NCI-H345 treated with DMSO at 0.1 percent for 48 hours (cell line): ENCODE results near the gene EHD3.

ENCODE experiments used
- DNase-seq: peaks from one replicate; lab custom pipeline; 2025; ENCODE audit not compliant: unreplicated experiment; lab: John Stamatoyannopoulos, UW

EHD3 gene

DNA sequence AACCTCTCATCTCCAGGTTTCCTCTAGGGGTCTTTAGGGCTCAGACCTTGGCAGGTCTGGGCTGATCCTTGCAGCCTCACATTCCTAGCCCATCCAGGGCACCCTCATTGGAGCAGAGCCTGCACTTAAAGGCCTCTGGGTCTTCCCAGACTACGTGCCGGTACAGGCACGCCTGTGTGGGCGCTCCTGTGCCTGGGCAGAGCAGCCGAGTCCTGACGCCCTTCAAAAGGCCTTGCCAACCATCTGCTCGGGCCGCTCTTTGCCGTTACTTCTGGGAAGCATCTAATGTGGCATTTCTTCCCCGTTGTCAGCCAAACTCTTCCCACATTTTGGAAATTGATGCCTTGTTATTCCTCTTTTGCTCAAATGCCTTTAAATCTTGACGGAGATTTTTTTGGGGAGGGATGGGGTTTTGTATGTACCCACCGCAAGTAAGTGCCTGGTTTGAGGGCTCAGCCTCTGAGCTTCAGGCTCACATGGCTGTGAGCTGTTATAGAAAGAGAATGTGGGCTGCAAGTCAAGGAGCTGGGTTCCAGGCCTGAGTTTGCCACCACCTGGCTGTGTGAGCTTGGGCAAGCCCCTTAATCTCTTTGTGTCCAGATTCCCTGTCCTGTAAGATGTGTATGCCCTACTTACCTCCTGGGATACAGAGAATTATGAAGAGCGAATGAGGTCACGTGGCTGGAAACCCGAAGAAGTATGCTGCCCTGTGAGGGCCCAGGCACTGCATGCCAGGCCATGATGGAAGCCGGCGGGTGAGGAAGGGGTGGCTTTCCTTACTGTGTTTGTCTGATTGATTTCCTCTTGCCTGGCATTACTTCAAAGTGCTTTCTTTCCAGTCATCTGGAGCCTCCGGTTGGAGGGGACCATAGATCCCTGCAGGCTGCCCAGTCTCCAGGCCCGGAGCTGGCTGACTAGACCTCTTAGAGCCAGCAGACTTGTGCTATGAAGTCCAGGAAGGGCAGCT is 20.6 kb downstream of the EHD3 start:
- no peak for DNase-seq

GRCh38 chr2:31255911-31256571 is 22.1 kb downstream of the EHD3 start:
- no peak for DNase-seq

GRCh38 chr2:31256611-31257382 is 22.8 kb downstream of the EHD3 start:
- no peak for DNase-seq

DNA sequence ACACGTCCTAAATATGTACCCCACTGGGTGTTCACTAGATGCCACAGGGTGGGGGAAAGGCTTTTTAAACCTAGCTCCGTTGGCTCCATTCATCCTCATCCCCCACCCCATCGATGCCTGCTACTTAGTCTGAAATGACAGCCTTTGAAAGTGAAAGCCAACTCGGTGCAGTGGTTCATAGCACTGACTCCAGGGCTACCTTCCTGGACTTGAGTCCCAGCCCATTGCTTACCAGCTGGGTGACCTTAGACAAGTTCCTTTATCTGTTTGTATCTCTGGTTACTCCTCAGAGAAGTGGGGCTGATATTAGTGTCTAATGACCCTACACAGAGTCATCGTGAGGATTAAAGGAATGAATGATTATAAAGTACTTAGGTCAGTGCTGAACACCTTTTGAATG is 24.4 kb downstream of the EHD3 start:
- no peak for DNase-seq

- DNase-seq, result no peak
Observed at GRCh38 chr2:31259075-31259474, 25.1 kb downstream of the EHD3 start.

DNA sequence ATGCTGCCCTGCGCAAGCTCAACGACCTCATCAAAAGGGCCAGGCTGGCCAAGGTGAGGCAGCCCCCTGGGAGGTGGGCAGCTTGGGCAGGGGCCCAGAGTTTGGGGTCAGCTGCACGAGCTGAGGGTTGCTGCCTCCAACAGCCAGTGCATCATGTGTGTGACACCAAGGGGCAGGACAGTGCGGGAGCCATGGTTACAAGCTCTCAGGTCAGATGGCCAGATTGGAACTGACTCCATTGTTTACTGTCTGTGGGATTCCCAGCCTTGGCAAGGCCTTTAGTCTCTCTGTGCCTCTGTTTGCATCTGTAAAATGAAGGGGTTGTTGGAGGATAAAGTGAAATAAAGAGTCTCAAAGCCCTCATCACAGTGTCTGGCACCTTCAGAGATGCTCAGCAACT is 26.9 kb downstream of the EHD3 start:
- no peak for DNase-seq

DNA sequence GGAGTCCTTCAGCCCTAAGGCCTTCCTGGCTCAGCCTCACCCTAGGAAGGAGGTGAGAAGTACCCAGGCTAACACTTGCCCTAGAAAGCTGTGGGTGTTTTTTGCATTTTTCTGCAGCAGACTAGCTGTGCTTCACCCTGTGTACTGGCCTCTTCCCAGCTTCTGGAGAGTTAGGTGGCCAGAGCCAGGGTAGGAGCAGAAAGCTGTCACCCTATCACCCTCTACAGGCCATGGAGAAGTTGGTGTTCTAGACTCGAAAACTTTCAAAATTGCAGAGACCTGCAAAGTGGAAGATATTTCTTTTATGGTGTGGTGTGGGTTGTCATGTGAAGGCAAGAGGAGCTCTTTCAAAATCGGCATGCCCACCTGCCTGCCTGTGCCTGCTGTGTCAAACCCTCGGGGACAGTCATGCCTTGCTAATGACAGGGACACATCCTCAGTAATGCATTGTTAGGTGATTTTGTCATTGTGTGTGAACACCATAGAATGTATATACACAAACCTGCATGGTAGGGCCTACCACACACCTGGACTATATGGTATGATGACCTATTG is 29.8 kb downstream of the EHD3 start:
- DNase-seq, result peak; percentile 44

DNA sequence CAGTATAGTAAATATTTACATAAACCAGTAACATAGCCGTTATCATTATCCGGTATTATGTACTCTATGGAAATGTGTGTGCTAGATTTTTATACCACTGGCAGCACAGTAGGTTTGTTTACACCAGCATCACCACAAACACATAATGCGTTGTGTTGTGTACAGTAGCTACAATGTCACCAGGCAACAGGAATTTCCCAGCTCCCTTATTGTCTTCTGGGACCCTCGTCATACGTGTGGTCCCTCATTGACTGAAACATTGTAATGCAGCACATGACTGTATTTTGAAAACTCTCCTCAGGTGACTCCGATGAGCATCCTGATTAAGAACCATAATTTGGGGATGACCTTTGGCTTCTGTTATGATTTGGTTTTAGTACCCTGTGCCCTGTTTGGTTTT is 31.3 kb downstream of the EHD3 start:
- no peak for DNase-seq

- no peak for DNase-seq
Observed at GRCh38 chr2:31266804-31267203, 32.9 kb downstream of the EHD3 start.

DNA sequence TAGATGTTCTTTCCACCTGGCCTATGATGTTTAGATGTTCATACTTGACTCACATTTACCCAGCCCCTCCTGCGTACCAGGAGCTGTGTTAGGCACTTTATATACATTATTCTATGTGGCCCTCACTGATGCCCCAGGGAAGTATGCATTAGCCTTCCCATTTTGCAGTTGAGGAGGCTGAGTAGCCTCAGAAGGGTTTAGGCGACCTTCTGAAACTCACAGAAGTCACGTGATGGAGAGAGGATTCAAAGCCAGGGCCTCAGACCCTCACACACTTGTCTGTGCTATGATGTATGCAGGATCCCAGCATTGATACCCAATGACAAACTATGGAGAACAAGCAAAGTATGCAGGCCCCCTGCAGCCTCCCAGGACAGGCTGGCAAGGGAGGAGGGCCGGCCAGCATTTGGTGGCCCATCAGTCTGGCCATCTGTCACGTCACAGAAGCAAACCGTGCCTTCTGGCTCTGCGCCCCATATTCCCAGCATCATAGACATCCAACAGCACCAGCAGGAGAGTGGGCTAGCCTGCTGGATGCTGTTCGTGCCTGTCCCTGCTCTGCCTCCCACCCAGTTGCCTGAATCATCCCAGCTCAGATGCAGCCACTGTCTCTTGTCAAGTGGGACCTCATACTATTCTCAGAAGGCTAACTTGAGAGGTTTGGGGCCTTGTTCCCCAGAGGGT is 33.6 kb downstream of the EHD3 start:
- DNase-seq, result no peak

DNA sequence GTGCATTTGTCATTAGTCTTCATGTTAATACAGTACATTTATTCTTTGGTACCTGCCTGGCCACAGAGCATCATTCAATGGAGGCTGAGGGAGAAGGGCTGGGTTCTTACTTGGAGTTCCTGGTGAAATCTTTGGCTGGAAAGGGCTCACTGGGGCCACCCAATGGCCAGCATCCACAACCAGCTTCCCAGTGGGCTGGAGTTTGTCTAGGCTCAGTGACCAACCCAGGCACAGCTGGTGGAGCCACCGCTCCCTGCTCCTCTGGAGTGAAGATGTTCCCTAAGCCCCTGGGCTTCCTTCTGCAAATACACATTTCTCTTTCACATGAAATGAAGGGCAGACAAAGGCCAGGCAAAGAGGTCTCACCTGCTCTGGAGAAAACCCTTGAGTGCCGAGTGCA is 34.4 kb downstream of the EHD3 start:
- DNase-seq, result no peak

DNA sequence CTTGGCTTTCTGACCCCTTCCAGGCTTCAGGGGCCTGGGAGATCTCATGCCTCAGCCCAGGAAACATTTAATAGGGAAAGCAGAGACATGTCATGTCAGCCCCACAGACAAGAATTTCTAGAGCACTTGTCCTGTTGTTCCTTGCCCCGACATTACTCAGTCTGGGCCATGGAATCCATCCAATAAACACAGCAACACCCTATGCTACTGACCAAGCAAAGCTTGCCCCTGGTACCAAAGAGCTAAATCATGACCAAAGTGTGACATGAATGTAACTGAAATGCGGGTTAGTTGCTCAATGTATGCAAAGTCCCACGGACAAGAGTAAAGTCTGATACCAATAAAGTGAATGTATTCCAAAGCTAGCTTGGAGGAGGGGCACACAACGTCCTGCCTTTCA is 35.1 kb downstream of the EHD3 start:
- no peak for DNase-seq

DNA sequence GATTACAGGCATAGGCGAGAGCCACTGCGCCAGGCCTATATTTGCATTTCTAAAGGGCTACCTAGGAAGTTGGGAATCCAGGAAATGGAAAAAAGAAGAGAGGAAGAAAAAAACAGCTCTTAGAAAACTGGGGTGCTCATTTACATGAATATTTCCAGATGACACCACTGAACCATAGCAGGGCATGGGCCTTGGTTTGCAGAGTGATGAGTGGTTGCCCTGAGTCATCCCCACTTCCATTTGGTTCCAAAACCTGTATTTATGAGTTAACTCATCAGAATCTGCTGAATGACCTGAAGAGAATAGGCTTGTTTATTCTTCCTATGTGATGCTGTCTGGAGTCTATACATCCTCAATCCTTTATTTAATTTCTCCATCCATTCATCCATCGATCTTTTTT is 36.2 kb downstream of the EHD3 start:
- DNase-seq, result no peak

GRCh38 chr2:31270822-31271231 is 36.9 kb downstream of the EHD3 start:
- no peak for DNase-seq

DNA sequence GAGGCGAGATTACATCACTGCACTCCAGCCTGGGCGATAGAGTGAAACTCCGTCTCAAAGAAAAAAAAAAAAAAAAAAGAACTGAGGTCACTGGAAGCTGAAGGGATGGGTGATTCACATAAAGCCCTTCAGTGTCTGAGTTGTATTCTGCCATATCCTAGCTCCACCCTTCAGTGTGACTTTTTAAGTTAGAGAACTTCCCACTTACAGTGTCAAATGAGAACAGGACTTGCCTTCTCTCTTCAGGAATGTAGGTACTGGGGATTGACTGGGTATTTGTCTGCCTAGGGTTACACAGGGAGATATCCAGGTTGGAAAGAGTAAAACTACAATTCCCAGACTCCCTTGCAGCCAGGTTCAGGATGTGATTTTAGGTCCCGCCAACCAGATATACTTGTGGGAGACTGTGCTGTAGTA is 37.9 kb downstream of the EHD3 start:
- DNase-seq, result no peak

DNA sequence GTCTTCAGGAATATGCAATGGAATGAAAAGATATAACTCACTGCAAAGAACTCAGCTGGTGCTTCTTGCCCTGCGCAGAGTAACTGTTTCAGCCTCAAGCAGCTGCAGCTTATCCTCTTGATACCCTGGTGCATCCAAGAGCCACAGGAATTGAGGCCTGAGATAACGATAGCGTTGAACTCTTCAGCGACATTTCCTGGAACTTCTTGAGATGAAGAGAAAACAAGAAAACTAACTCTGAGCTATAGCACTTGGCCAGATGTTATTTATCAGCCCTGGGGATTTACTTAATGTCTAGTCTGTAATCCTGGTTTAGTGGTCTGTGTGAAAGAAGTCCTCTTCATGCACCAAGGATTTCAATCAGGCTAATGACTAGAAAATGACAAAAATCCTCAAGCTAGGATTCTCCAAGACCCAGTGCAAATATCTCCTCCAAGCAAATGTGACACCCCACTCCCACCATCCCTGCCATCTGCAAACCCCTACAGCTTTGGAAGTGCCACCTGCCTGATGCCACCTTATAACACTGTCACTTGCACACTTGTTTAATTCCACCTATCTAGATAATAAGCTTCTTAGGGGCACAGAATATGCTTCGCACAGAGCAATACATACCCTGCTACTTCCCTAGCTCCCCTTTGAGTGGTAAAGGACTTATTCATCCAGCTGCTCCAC is 40.6 kb downstream of the EHD3 start:
- no peak for DNase-seq

- peak; percentile 28 for DNase-seq
Observed at GRCh38 chr2:31275976-31276375, 42.0 kb downstream of the EHD3 start.

DNA sequence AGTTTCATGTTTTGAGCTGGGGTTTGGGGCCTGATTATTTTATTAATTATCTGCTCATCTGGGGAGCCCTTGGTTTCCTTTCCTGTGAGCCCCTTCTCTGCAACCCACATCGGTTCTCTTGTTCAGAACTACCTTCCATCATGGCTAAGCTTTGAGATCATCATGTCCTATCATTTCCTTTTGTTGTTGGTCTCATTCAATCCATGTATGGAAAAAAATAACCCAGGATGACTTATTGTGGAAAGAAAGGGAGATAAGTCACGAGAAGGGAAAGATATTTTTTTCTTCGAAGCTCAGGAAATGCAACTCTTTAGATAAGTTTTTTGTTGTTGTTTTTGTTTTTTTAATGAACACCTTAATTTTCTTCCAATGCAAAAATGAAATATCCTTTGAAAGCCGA is 43.7 kb downstream of the EHD3 start:
- no peak for DNase-seq

DNA sequence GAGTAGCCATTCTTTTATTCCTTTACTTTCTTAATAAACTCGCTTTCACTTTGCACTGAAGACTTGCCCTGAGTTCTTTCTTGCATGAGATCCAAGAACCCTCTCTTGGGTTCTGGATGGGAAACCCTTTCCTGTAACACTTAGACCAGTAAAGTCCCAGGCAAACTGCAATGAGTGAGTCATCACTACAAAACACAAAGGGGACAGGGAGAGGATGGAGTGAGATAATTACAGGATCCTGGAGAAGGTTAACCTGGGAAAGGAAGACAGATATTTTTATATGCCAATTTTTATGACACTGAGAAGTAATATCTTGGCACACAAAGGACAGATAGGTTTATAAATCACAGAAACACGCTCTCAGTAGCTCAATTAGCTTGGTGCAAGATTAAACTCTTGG is 48.7 kb downstream of the EHD3 start:
- DNase-seq, result no peak
